Loucy (cell line): ENCODE data around the gene CCDC187.

Experiments used
- EZH2phosphoT487 ChIP-seq: fragments of 200-600 bp; IDR thresholded peaks from 2 replicates; pipeline ENCODE4 v1.6.1; 2018; ENCODE audit warnings: antibody characterized with exemption, mild to moderate bottlenecking, moderate library complexity, borderline replicate concordance
- TF ChIP-seq, protein P1 (sequence below): fragments of 200-600 bp; sonication (generic); conservative IDR thresholded peaks from 2 replicates; pipeline ENCODE4 v1.5.1; 2014; ENCODE audit warnings: mild to moderate bottlenecking, antibody characterized with exemption, low read length

DNA sequence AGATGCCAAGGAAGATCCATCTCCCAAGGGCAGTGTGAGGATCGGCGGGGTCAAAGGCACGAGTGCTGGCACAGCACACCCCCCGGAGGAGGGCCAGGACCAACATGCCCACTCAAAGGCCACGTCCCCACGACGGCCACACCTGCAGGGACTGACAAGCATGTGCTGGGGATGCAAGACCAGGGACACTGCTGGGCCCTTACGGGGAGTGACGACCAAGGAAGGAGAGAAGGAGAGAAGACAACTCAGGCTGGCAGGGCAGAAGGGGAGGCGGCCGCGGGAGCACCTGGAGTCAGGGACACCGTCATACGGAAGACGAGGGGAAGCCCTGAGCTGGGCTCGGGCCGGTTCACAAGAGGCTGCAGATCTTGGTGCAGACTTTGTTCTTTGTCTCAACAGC, 68.7 kb downstream of the CCDC187 start:
- TF ChIP-seq, protein P1, sequence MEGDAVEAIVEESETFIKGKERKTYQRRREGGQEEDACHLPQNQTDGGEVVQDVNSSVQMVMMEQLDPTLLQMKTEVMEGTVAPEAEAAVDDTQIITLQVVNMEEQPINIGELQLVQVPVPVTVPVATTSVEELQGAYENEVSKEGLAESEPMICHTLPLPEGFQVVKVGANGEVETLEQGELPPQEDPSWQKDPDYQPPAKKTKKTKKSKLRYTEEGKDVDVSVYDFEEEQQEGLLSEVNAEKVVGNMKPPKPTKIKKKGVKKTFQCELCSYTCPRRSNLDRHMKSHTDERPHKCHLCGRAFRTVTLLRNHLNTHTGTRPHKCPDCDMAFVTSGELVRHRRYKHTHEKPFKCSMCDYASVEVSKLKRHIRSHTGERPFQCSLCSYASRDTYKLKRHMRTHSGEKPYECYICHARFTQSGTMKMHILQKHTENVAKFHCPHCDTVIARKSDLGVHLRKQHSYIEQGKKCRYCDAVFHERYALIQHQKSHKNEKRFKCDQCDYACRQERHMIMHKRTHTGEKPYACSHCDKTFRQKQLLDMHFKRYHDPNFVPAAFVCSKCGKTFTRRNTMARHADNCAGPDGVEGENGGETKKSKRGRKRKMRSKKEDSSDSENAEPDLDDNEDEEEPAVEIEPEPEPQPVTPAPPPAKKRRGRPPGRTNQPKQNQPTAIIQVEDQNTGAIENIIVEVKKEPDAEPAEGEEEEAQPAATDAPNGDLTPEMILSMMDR: no peak
- no peak for TF ChIP-seq EZH2phosphoT487
